Hepatocyte (in vitro differentiated cells): ENCODE results near the gene ATG16L2.

Experiments used
- CTCF ChIP-seq: fragments of 200-600 bp; sonication (generic); IDR thresholded peaks from 2 replicates; pipeline ENCODE4 v1.5.1; 2016; ENCODE audit warnings: antibody characterized with exemption, mild to moderate bottlenecking; ENCODE audit not compliant: poor library complexity
- EZH2 ChIP-seq: fragments of 200-600 bp; sonication (generic); IDR thresholded peaks from 2 replicates; pipeline ENCODE4 v1.6.1; 2016; ENCODE audit warnings: antibody characterized with exemption, mild to moderate bottlenecking, borderline replicate concordance
- EZH2phosphoT487 ChIP-seq: fragments of 200-600 bp; sonication (generic); IDR thresholded peaks from one replicate; pipeline ENCODE4 v1.6.1; 2018; ENCODE audit warnings: antibody characterized with exemption, mild to moderate bottlenecking, low read depth, moderate library complexity; ENCODE audit not compliant: unreplicated experiment, severe bottlenecking

GRCh38 chr11:72781313-72782080 is 32.7 kb upstream of the ATG16L2 start:
- TF ChIP-seq CTCF (no peak), EZH2 (no peak), EZH2phosphoT487 (no peak)
